CD14-positive monocyte (primary cell): ENCODE data around the gene MMP1. TPM values are rescaled to one million over a fixed set of nuclear protein-coding genes. Genes with fewer than 3 reads are reported as not detected.

Experiments
- DNase-seq, 3 donors: peaks; one replicate each; pipeline ENCODE4 v3.0.0-alpha.2; 2011 to 2022
- H2AFZ ChIP-seq: 2 replicates; pipeline ENCODE4 v1.6.0; 2012; ENCODE audit warnings: mild to moderate bottlenecking, low read depth, low read length, inconsistent platforms; ENCODE audit not compliant: insufficient read depth, poor library complexity, severe bottlenecking
- H3K27ac ChIP-seq, 2 donors: 1 replicate in 1 of 2; 2 replicates in 1 of 2; pipeline ENCODE4 v1.5.1; 2012 to 2013; ENCODE audit warnings: low read length in 2 of 2, control low read depth in 1 of 2, inconsistent platforms in 1 of 2, low read depth in 1 of 2, mild to moderate bottlenecking in 1 of 2
- H3K27me3 ChIP-seq, 2 donors: one replicate each; pipeline versions ENCODE4 v1.6.0 to v1.6.1; 2011 to 2013; ENCODE audit warnings: low read length in 2 of 2; ENCODE audit not compliant: control insufficient read depth in 2 of 2, insufficient read depth in 2 of 2
- H3K36me3 ChIP-seq, 2 donors: replicated peaks in 1 of 2; 1 replicate in 1 of 2; 2 replicates in 1 of 2; pipeline versions ENCODE4 v1.5.1 to v1.6.1; 2012 to 2013; ENCODE audit warnings: low read length in 2 of 2, control low read depth in 1 of 2, inconsistent platforms in 1 of 2, mild to moderate bottlenecking in 1 of 2; ENCODE audit not compliant: insufficient read depth in 2 of 2, control insufficient read depth in 1 of 2
- H3K4me1 ChIP-seq, 2 donors: 1 replicate in 1 of 2; 2 replicates in 1 of 2; pipeline versions ENCODE4 v1.5.1 to v1.6.1; 2012 to 2013; ENCODE audit warnings: low read length in 2 of 2, control low read depth in 1 of 2, inconsistent platforms in 1 of 2, mild to moderate bottlenecking in 1 of 2, moderate library complexity in 1 of 2; ENCODE audit not compliant: insufficient read depth in 2 of 2, control insufficient read depth in 1 of 2
- H3K4me2 ChIP-seq: replicated peaks from 2 replicates; pipeline ENCODE3; 2012; ENCODE audit warnings: low read length, moderate library complexity, mild to moderate bottlenecking; ENCODE audit not compliant: poor library complexity, severe bottlenecking; ENCODE audit errors: extremely low read depth
- H3K4me3 ChIP-seq, 3 experiments: fragments of 200-600 bp in 1 of 3; sonication (generic) in 1 of 3; replicated peaks in 1 of 3; 1 replicate in 2 of 3; 2 replicates in 1 of 3; pipeline ENCODE4 v1.5.1; 2011 to 2013; ENCODE audit warnings: low read length in 3 of 3, mild to moderate bottlenecking in 3 of 3, control low read depth in 2 of 3, low read depth in 2 of 3, inconsistent platforms in 1 of 3, moderate library complexity in 1 of 3
- H3K79me2 ChIP-seq: 2 replicates; pipeline ENCODE4 v1.6.0; 2012; ENCODE audit warnings: mild to moderate bottlenecking, control low read depth, inconsistent platforms, low read length, moderate library complexity; ENCODE audit not compliant: insufficient read depth
- H3K9ac ChIP-seq: 2 replicates; pipeline ENCODE4 v1.6.0; 2017; ENCODE audit warnings: low read length, mild to moderate bottlenecking; ENCODE audit not compliant: insufficient read depth, poor library complexity, severe bottlenecking
- H3K9me3 ChIP-seq, 2 donors: replicated peaks in 1 of 2; 1 replicate in 1 of 2; 2 replicates in 1 of 2; pipeline versions ENCODE4 v1.5.1 to v1.6.1; 2012 to 2013; ENCODE audit warnings: low read length in 2 of 2, control low read depth in 1 of 2; ENCODE audit not compliant: control insufficient read depth in 1 of 2, insufficient read depth in 1 of 2
- H4K20me1 ChIP-seq: 2 replicates; pipeline ENCODE4 v1.6.0; 2012; ENCODE audit warnings: mild to moderate bottlenecking, low read length, control low read depth, moderate library complexity; ENCODE audit not compliant: insufficient read depth
- H3K27ac Mint-ChIP-seq, 7 donors: one replicate each; pipeline ENCODE4 v1.8.0; 2020; ENCODE audit warnings: mild to moderate bottlenecking in 7 of 7, mixed read lengths in 7 of 7, moderate library complexity in 6 of 7, inconsistent platforms in 2 of 7
- H3K27me3 Mint-ChIP-seq, 3 donors: one replicate each; pipeline ENCODE4 v1.8.0; 2021 to 2022; ENCODE audit warnings: low read depth in 3 of 3, mild to moderate bottlenecking in 3 of 3, mixed read lengths in 3 of 3, moderate library complexity in 3 of 3, inconsistent platforms in 1 of 3
- H3K36me3 Mint-ChIP-seq, 2 donors: one replicate each; pipeline ENCODE4 v1.8.0; 2020; ENCODE audit warnings: mixed read lengths in 2 of 2, inconsistent platforms in 1 of 2, mild to moderate bottlenecking in 1 of 2
- H3K4me1 Mint-ChIP-seq: one replicate; pipeline ENCODE4 v1.8.0; 2020; ENCODE audit warnings: mild to moderate bottlenecking, mixed read lengths
- H3K4me3 Mint-ChIP-seq, 2 donors: one replicate each; pipeline ENCODE4 v1.8.0; 2020; ENCODE audit warnings: mild to moderate bottlenecking in 2 of 2, mixed read lengths in 2 of 2, moderate library complexity in 1 of 2
- H3K9me3 Mint-ChIP-seq, 7 donors: one replicate each; pipeline ENCODE4 v1.8.0; 2020 to 2022; ENCODE audit warnings: mixed read lengths in 7 of 7, mild to moderate bottlenecking in 6 of 7, moderate library complexity in 6 of 7, inconsistent platforms in 2 of 7
- CTCF ChIP-seq: fragments of 200-600 bp; IDR thresholded peaks from one replicate; pipeline ENCODE4 v1.8.0; 2022; ENCODE audit warnings: antibody characterized with exemption, mild to moderate bottlenecking
- WGBS: methylation state at CpG from one replicate; pipeline ENCODE4 v1.1.5; 2013; ENCODE audit warnings: missing lambda C conversion rate; ENCODE audit not compliant: insufficient coverage; 5-methylcytosine and 5-hydroxymethylcytosine counted together
- intact Hi-C, 2 donors: fragments of 100-400 bp; cut with micrococcal nuclease; formaldehyde crosslinking; loops; one replicate each; pipeline versions ENCODE4 v1.15.0 to v1.15.1; 2023
- polyA plus RNA-seq, 3 donors: library from polyadenylated mRNA; depleted of rRNA in 1 of 3; unstranded in 2 of 3; stranded (reverse) in 1 of 3; fragments of 300-500 nt in 2 of 3; fragments of >200 nt in 1 of 3; fragmentation: Illumina TruSeq in 2 of 3; gene quantifications; 1 replicate in 2 of 3; 2 replicates in 1 of 3; pipeline ENCODE4 v1.2.3, GENCODE V29; 2012 to 2021

The MMP1 gene
- polyA plus RNA-seq, 3 donors = not detected

- TF ChIP-seq CTCF = no peak
- H3K27me3 ChIP-seq = peaks cover 22 to 32% of the 10 kb centered on the region in 2 donors
- H2AFZ ChIP-seq = no peak overlapping the region
- no CpG with 5 or more reads among the region's 2 CpGs for WGBS
- H3K9ac ChIP-seq = no peak overlapping the region
- no peaks in the 10 kb centered on the region for H3K36me3 ChIP-seq
- no peaks in the 10 kb centered on the region for H4K20me1 ChIP-seq
- Mint-ChIP-seq H3K9me3 (no peaks in the 10 kb centered on the region), H3K36me3 (no peaks in the 10 kb centered on the region), H3K27ac (no peak overlapping the region), H3K4me1 (no peaks in the 10 kb centered on the region), H3K27me3 (peaks cover 28 to 35% (median 29%) of the 10 kb centered on the region in 3 donors), H3K4me3 (no peak overlapping the region)
- no peak overlapping the region for H3K4me2 ChIP-seq
- no peak for DNase-seq
- no peak overlapping the region for H3K4me3 ChIP-seq
- no peak overlapping the region for H3K27ac ChIP-seq
- peaks cover 0 to 4% of the 10 kb centered on the region in 2 donors for H3K9me3 ChIP-seq
- no peaks in the 10 kb centered on the region for H3K79me2 ChIP-seq
- intact Hi-C loops = no loop called here
- H3K4me1 ChIP-seq = no peaks in the 10 kb centered on the region
Measured at GRCh38 chr11:102833731-102834130, 35.8 kb upstream of the MMP1 start.

GRCh38 chr11:102832612-102833011 lies 34.7 kb upstream of the MMP1 start:
- no peaks in the 10 kb centered on the region for H3K79me2 ChIP-seq
- no peak for TF ChIP-seq CTCF
- intact Hi-C loops = no loop called here
- peaks cover 22 to 32% of the 10 kb centered on the region in 2 donors for H3K27me3 ChIP-seq
- H3K4me1 ChIP-seq = no peaks in the 10 kb centered on the region
- no peak overlapping the region for H3K27ac Mint-ChIP-seq
- no peak for DNase-seq
- no CpG with 5 or more reads among the region's 7 CpGs for WGBS
- no peak overlapping the region for H3K4me3 ChIP-seq
- H3K4me3 Mint-ChIP-seq = peak overlapping the region in 1 of 2 donors; percentile 65
- H3K27me3 Mint-ChIP-seq = peaks cover 26 to 35% (median 29%) of the 10 kb centered on the region in 3 donors
- no peak overlapping the region for H3K4me2 ChIP-seq
- no peak overlapping the region for H3K27ac ChIP-seq
- peaks cover 0 to 4% of the 10 kb centered on the region in 2 donors for H3K9me3 ChIP-seq
- no peak overlapping the region for H2AFZ ChIP-seq
- no peaks in the 10 kb centered on the region for H3K4me1 Mint-ChIP-seq
- no peaks in the 10 kb centered on the region for H4K20me1 ChIP-seq
- H3K9ac ChIP-seq = no peak overlapping the region
- no peaks in the 10 kb centered on the region for H3K36me3 ChIP-seq
- no peaks in the 10 kb centered on the region for H3K36me3 Mint-ChIP-seq
- no peaks in the 10 kb centered on the region for H3K9me3 Mint-ChIP-seq
